ENCODE data around the gene TEX11. TPM values are rescaled to one million over a fixed set of nuclear protein-coding genes. Genes with fewer than 3 reads are reported as not detected.
"Not testable (repeated sequence)": the region's sequence is repeated elsewhere in the genome, so short reads cannot be mapped to it uniquely, and the experiment has no call there.

Gene TEX11
- total RNA-seq, 2 experiments from 2014 or later = not detected

- Histone ChIP-seq H3K9me2 (ENCODE audit: insufficient read depth, low read length) (no peaks in the 10 kb centered on the region), H3K27ac (ENCODE audit: low read depth, low read length, poor library complexity, severe bottlenecking) (no peak overlapping the region), H3K79me2 (ENCODE audit: insufficient read depth, low read depth, low read length) (no peaks in the 10 kb centered on the region), H3K4me1 (ENCODE audit: insufficient read depth, low read length, poor library complexity, severe bottlenecking) (no peaks in the 10 kb centered on the region), H3K4me3 (ENCODE audit: low read depth, low read length, poor library complexity, severe bottlenecking) (no peak overlapping the region), H2AFZ (ENCODE audit: low read length) (no peak overlapping the region), H3K4me2 (ENCODE audit: low read length) (no peak overlapping the region), H4K20me1 (ENCODE audit: insufficient read depth, low read length) (no peaks in the 10 kb centered on the region), H3K36me3 (ENCODE audit: insufficient read depth, low read length) (no peaks in the 10 kb centered on the region), H3K9me3 (ENCODE audit: low read length) (no peaks in the 10 kb centered on the region)
- ChIA-PET CTCF (ENCODE audit: unreplicated experiment) (no interaction called here), POLR2A (no interaction called here)
- no peak for TF ChIP-seq EZH2phosphoT487 (IDR thresholded peaks at IDR 0.05; ENCODE audit: borderline replicate concordance, low read depth, low read length)
- TF ChIP-seq, protein P1, sequence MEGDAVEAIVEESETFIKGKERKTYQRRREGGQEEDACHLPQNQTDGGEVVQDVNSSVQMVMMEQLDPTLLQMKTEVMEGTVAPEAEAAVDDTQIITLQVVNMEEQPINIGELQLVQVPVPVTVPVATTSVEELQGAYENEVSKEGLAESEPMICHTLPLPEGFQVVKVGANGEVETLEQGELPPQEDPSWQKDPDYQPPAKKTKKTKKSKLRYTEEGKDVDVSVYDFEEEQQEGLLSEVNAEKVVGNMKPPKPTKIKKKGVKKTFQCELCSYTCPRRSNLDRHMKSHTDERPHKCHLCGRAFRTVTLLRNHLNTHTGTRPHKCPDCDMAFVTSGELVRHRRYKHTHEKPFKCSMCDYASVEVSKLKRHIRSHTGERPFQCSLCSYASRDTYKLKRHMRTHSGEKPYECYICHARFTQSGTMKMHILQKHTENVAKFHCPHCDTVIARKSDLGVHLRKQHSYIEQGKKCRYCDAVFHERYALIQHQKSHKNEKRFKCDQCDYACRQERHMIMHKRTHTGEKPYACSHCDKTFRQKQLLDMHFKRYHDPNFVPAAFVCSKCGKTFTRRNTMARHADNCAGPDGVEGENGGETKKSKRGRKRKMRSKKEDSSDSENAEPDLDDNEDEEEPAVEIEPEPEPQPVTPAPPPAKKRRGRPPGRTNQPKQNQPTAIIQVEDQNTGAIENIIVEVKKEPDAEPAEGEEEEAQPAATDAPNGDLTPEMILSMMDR (conservative IDR thresholded peaks at IDR 0.05; ENCODE audit: low read length) = no peak
- intact Hi-C loops (cut with micrococcal nuclease; ENCODE audit: unreplicated experiment) = no loop called here
- DNase-seq (ENCODE audit: low spot score) = no peak
- no TSS peak for BruUV-seq (replicated peaks)
Observed at GRCh38 chrX:70808942-70809940, 99.3 kb downstream of the TEX11 start.

- Histone ChIP-seq H3K4me1 (ENCODE audit: insufficient read depth, low read length, poor library complexity, severe bottlenecking) (no peaks in the 10 kb centered on the region), H4K20me1 (ENCODE audit: insufficient read depth, low read length) (no peaks in the 10 kb centered on the region), H3K9me3 (ENCODE audit: low read length) (no peaks in the 10 kb centered on the region), H3K9me2 (ENCODE audit: insufficient read depth, low read length) (no peaks in the 10 kb centered on the region), H3K4me3 (ENCODE audit: low read depth, low read length, poor library complexity, severe bottlenecking) (no peak overlapping the region), H2AFZ (ENCODE audit: low read length) (no peak overlapping the region), H3K36me3 (ENCODE audit: insufficient read depth, low read length) (no peaks in the 10 kb centered on the region), H3K27ac (ENCODE audit: low read depth, low read length, poor library complexity, severe bottlenecking) (no peak overlapping the region), H3K79me2 (ENCODE audit: insufficient read depth, low read depth, low read length) (no peaks in the 10 kb centered on the region), H3K4me2 (ENCODE audit: low read length) (no peak overlapping the region)
- no peak for DNase-seq (ENCODE audit: low spot score)
- TF ChIP-seq, protein P1 (conservative IDR thresholded peaks at IDR 0.05; ENCODE audit: low read length) = no peak
- no peak for TF ChIP-seq EZH2phosphoT487 (IDR thresholded peaks at IDR 0.05; ENCODE audit: borderline replicate concordance, low read depth, low read length)
- intact Hi-C loops (cut with micrococcal nuclease; ENCODE audit: unreplicated experiment) = no loop called here
- CTCF ChIA-PET (ENCODE audit: unreplicated experiment) = no interaction called here
- POLR2A ChIA-PET = no interaction called here
- BruUV-seq (replicated peaks) = no TSS peak
Observed at GRCh38 chrX:70806081-70806480, 102.4 kb downstream of the TEX11 start.

DNA sequence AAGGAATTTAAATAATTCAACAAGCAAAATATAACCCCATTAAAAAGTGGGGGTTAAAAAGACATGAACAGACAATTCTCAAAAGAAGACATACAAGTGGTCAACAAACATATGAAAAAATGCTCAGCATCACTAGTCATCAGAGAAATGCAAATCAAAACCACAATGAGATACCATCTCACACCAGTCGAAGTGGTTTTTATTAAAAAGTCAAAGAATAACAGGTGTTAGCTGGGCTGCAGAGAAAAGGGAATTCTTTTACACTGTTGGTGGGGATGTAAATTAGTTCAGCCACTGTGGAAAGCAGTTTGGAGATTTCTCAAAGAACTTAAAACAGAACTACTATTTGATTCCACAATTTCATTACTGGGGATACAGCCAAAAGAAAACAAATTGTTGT, 111.8 kb downstream of the TEX11 start:
- H3K36me3 ChIP-seq (ENCODE audit: insufficient read depth, low read length); H3K4me1 ChIP-seq (ENCODE audit: insufficient read depth, low read length, poor library complexity, severe bottlenecking); H2AFZ ChIP-seq (ENCODE audit: low read length); H3K9me2 ChIP-seq (ENCODE audit: insufficient read depth, low read length); H3K4me3 ChIP-seq (ENCODE audit: low read depth, low read length, poor library complexity, severe bottlenecking); CTCF ChIA-PET (ENCODE audit: unreplicated experiment); H3K27ac ChIP-seq (ENCODE audit: low read depth, low read length, poor library complexity, severe bottlenecking); H3K4me2 ChIP-seq (ENCODE audit: low read length); H3K79me2 ChIP-seq (ENCODE audit: insufficient read depth, low read depth, low read length); H4K20me1 ChIP-seq (ENCODE audit: insufficient read depth, low read length); BruUV-seq (replicated peaks); intact Hi-C loops (cut with micrococcal nuclease; ENCODE audit: unreplicated experiment); DNase-seq (ENCODE audit: low spot score); POLR2A ChIA-PET; H3K9me3 ChIP-seq (ENCODE audit: low read length): not testable (repeated sequence)
